Liver (tissue), 9 donors: ENCODE measurements around the gene NAV2. TPM values are rescaled to one million over a fixed set of nuclear protein-coding genes. Genes with fewer than 3 reads are reported as not detected.

Source experiments
- DNase-seq: peaks from one replicate; pipeline ENCODE4 v3.0.0-alpha.2; 2017; ENCODE audit warnings: low spot score
- H3K27ac ChIP-seq, 2 donors: one replicate each; pipeline ENCODE4 v1.7.0; 2013; ENCODE audit warnings: inconsistent platforms in 2 of 2, low read length in 2 of 2, control low read depth in 1 of 2, low read depth in 1 of 2, mild to moderate bottlenecking in 1 of 2
- H3K27me3 ChIP-seq, 4 donors: one replicate each; pipeline versions ENCODE4 v1.6.1 to v1.7.0; 2013; ENCODE audit warnings: low read length in 3 of 4, inconsistent platforms in 1 of 4, mild to moderate bottlenecking in 1 of 4, moderate library complexity in 1 of 4; ENCODE audit not compliant: control insufficient read depth in 4 of 4, insufficient read depth in 4 of 4
- H3K36me3 ChIP-seq, 4 donors: one replicate each; pipeline versions ENCODE4 v1.6.1 to v1.7.0; 2013; ENCODE audit warnings: low read length in 3 of 4, mild to moderate bottlenecking in 3 of 4, low read depth in 1 of 4, moderate library complexity in 1 of 4; ENCODE audit not compliant: control insufficient read depth in 4 of 4, insufficient read depth in 3 of 4
- H3K4me1 ChIP-seq, 4 donors: one replicate each; pipeline versions ENCODE4 v1.6.1 to v1.7.0; 2013; ENCODE audit warnings: low read length in 3 of 4, mild to moderate bottlenecking in 3 of 4, moderate library complexity in 1 of 4; ENCODE audit not compliant: control insufficient read depth in 4 of 4, insufficient read depth in 4 of 4
- H3K4me3 ChIP-seq, 3 donors: one replicate each; pipeline versions ENCODE4 v1.6.1 to v1.7.0; 2013; ENCODE audit warnings: low read length in 3 of 3, control low read depth in 1 of 3, low read depth in 1 of 3, mild to moderate bottlenecking in 1 of 3
- H3K9ac ChIP-seq, 2 donors: one replicate each; pipeline ENCODE4 v1.7.0; 2013; ENCODE audit warnings: low read length in 2 of 2, mild to moderate bottlenecking in 2 of 2, moderate library complexity in 2 of 2, control low read depth in 1 of 2, low read depth in 1 of 2
- H3K9me3 ChIP-seq, 4 donors: one replicate each; pipeline versions ENCODE4 v1.6.1 to v1.7.0; 2013; ENCODE audit warnings: low read length in 3 of 4; ENCODE audit not compliant: control insufficient read depth in 4 of 4
- EGR1 ChIP-seq, 2 donors: IDR thresholded peaks; 2 replicates each; pipeline ENCODE4 v1.6.1; 2016 to 2018; ENCODE audit warnings: antibody characterized with exemption in 2 of 2, low read depth in 2 of 2
- FOXA1 ChIP-seq: IDR thresholded peaks from 2 replicates; pipeline ENCODE4 v1.6.1; 2016; ENCODE audit warnings: antibody characterized with exemption
- FOXA2 ChIP-seq: IDR thresholded peaks from 2 replicates; pipeline ENCODE4 v1.6.1; 2016; ENCODE audit warnings: antibody characterized with exemption
- GABPA ChIP-seq, 2 donors: IDR thresholded peaks in 1 of 2; conservative IDR thresholded peaks in 1 of 2; 2 replicates each; pipeline ENCODE4 v1.6.1; 2016; ENCODE audit warnings: antibody characterized with exemption in 2 of 2, mild to moderate bottlenecking in 1 of 2, moderate library complexity in 1 of 2
- HNF4A ChIP-seq, 2 donors: conservative IDR thresholded peaks; 2 replicates each; pipeline ENCODE4 v1.6.1; 2016; ENCODE audit warnings: antibody characterized with exemption in 2 of 2, mild to moderate bottlenecking in 2 of 2
- HNF4G ChIP-seq: IDR thresholded peaks from 2 replicates; pipeline ENCODE4 v1.6.1; 2016; ENCODE audit warnings: antibody characterized with exemption
- JUND ChIP-seq, 2 donors: IDR thresholded peaks; 2 replicates each; pipeline ENCODE4 v1.6.1; 2016; ENCODE audit warnings: antibody characterized with exemption in 2 of 2
- NR2F2 ChIP-seq: IDR thresholded peaks from 2 replicates; pipeline ENCODE4 v1.6.1; 2016; ENCODE audit warnings: antibody characterized with exemption
- RAD21 ChIP-seq, 2 donors: IDR thresholded peaks; 2 replicates each; pipeline ENCODE4 v1.6.1; 2016; ENCODE audit warnings: antibody characterized with exemption in 2 of 2, mild to moderate bottlenecking in 2 of 2
- REST ChIP-seq: IDR thresholded peaks from 2 replicates; pipeline ENCODE4 v1.6.1; 2016; ENCODE audit warnings: antibody characterized with exemption, mild to moderate bottlenecking
- RXRA ChIP-seq, 2 donors: IDR thresholded peaks; 2 replicates each; pipeline ENCODE4 v1.6.1; 2017 to 2018; ENCODE audit warnings: antibody characterized with exemption in 2 of 2, mild to moderate bottlenecking in 1 of 2
- SP1 ChIP-seq: IDR thresholded peaks from 2 replicates; pipeline ENCODE4 v1.6.1; 2018; ENCODE audit warnings: antibody characterized with exemption, mild to moderate bottlenecking
- TAF1 ChIP-seq: conservative IDR thresholded peaks from 2 replicates; pipeline ENCODE4 v1.6.1; 2016; ENCODE audit warnings: antibody characterized with exemption, mild to moderate bottlenecking
- YY1 ChIP-seq: IDR thresholded peaks from 2 replicates; pipeline ENCODE4 v1.6.1; 2016; ENCODE audit warnings: antibody characterized with exemption, mild to moderate bottlenecking
- ZBTB33 ChIP-seq: IDR thresholded peaks from 2 replicates; pipeline ENCODE4 v1.6.1; 2016; ENCODE audit warnings: antibody characterized with exemption
- WGBS: extraction: QIAGEN DNeasy Blood & Tissue Kit; methylation state at CpG from one replicate; pipeline ENCODE4 v1.1.7; 2013; 5-methylcytosine and 5-hydroxymethylcytosine counted together
- polyA plus RNA-seq, 2 donors: library from polyadenylated mRNA; stranded (reverse) in 1 of 2; unstranded in 1 of 2; fragments of 200-250 nt in 1 of 2; fragments of >200 nt in 1 of 2; fragmentation: Nextera tagmentation in 1 of 2; extraction: Ambion mirVana in 1 of 2; gene quantifications; one replicate each; pipeline versions ENCODE4 v1.2.1 to v1.2.3, GENCODE V29; 2013 to 2015
- total RNA-seq, 2 donors: library from RNA; depleted of rRNA; stranded (reverse); fragments of >200 nt; gene quantifications; one replicate each; pipeline ENCODE4 v1.2.3, GENCODE V29; 2014
- TF ChIP-seq, protein P1 (sequence below): IDR thresholded peaks from 2 replicates; pipeline ENCODE4 v1.6.1; 2016; ENCODE audit warnings: antibody characterized with exemption
- TF ChIP-seq, protein P2 (sequence below): fragments of 150-350 bp; IDR thresholded peaks from 2 replicates; pipeline ENCODE4 v1.5.1; 2017; ENCODE audit warnings: improper control_type of control experiment, low read depth, low read length; ENCODE audit not compliant: missing input control
- TF ChIP-seq, protein P3 (sequence below): IDR thresholded peaks from 2 replicates; pipeline ENCODE4 v1.6.1; 2016; ENCODE audit warnings: antibody characterized with exemption
- donor health status: healthy.
- donor health status: healthy.
- donor health status: healthy.
- donor health status: healthy.
- donor health status: healthy.

Gene NAV2
- total and polyA plus RNA-seq, 4 donors, result 6.3 to 20.5 (median 11.6) TPM

DNA sequence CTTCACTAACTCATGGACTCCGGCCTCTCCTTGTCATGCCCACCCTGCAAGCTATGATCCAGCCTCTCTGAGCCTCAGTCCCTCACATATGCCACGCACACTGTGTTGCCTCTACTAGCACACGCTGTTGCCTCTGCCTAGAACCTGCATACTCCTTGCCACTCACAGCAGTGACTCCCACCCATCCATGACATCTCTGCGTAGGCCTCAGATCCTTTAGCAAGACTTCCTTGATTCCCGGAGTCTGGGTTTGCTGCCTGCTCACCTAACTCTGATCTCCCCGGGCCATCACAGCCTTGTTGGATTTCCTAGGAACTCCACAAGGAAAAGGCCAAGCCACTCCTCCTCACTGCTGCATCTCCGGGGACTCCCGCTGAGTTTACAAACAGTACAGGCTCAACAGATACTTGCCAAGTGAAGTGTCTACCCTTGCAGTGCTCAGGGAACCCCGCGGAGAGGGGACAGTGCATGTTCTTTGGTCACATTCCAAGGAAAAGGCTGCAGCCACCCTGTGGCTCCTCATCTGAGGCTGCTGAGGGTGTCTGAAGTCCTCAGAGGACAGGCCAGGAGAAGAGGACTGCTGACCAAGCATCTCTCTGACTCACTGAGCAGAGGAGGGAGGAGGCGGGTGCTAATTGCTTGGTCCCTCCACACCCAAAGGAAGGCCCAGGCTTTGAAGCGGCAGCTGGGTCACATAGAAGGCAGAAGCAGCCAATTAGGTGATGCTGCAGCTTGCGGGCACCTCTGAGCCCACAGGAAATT lies 42.4 kb upstream of the NAV2 start:
- H3K27ac ChIP-seq, result no peak overlapping the region
- H3K4me1 ChIP-seq, result peaks cover 0 to 8% (median 0%) of the 10 kb centered on the region in 4 donors
- no peak overlapping the region for H3K9ac ChIP-seq
- H3K4me3 ChIP-seq, result no peak overlapping the region
- no peak for DNase-seq
- WGBS, result 85% methylated on average over 13 of the region's 13 CpGs
- TF ChIP-seq TAF1, result no peak
- TF ChIP-seq EGR1 (IDR thresholded peaks at IDR 0.05; ENCODE audit: low read depth in 2 of 2), result no peak
- TF ChIP-seq ZBTB33, result no peak
- no peak for TF ChIP-seq GABPA (IDR thresholded peaks at IDR 0.05 in 1 of 2, conservative IDR thresholded peaks at IDR 0.05 in 1 of 2)
- TF ChIP-seq SP1, result no peak
- TF ChIP-seq, protein P1, sequence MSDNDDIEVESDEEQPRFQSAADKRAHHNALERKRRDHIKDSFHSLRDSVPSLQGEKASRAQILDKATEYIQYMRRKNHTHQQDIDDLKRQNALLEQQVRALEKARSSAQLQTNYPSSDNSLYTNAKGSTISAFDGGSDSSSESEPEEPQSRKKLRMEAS, result no peak
- no peak for TF ChIP-seq RAD21 (IDR thresholded peaks at IDR 0.05)
- TF ChIP-seq, protein P2, sequence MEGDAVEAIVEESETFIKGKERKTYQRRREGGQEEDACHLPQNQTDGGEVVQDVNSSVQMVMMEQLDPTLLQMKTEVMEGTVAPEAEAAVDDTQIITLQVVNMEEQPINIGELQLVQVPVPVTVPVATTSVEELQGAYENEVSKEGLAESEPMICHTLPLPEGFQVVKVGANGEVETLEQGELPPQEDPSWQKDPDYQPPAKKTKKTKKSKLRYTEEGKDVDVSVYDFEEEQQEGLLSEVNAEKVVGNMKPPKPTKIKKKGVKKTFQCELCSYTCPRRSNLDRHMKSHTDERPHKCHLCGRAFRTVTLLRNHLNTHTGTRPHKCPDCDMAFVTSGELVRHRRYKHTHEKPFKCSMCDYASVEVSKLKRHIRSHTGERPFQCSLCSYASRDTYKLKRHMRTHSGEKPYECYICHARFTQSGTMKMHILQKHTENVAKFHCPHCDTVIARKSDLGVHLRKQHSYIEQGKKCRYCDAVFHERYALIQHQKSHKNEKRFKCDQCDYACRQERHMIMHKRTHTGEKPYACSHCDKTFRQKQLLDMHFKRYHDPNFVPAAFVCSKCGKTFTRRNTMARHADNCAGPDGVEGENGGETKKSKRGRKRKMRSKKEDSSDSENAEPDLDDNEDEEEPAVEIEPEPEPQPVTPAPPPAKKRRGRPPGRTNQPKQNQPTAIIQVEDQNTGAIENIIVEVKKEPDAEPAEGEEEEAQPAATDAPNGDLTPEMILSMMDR, result no peak
- TF ChIP-seq, protein P3, sequence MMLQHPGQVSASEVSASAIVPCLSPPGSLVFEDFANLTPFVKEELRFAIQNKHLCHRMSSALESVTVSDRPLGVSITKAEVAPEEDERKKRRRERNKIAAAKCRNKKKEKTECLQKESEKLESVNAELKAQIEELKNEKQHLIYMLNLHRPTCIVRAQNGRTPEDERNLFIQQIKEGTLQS, result no peak
- no peak for TF ChIP-seq RXRA (IDR thresholded peaks at IDR 0.05)
- TF ChIP-seq HNF4G, result no peak
- TF ChIP-seq FOXA2, result no peak
- TF ChIP-seq HNF4A (conservative IDR thresholded peaks at IDR 0.05), result no peak
- no peak for TF ChIP-seq REST
- no peak for TF ChIP-seq NR2F2
- TF ChIP-seq FOXA1, result no peak
- TF ChIP-seq YY1, result no peak
- no peak for TF ChIP-seq JUND (IDR thresholded peaks at IDR 0.05)
- H3K36me3 ChIP-seq, result no peaks in the 10 kb centered on the region
- H3K27me3 ChIP-seq, result no peaks in the 10 kb centered on the region
- H3K9me3 ChIP-seq, result no peaks in the 10 kb centered on the region
